HG03457 (cell line): ENCODE measurements around the gene TMEM45B.
"Not testable (repeated sequence)": the region's sequence is repeated elsewhere in the genome, so short reads cannot be mapped to it uniquely, and the experiment has no call there.

Experiments
- ATAC-seq: cut with Tn5 transposase; IDR thresholded peaks from one replicate; pipeline ENCODE4 v1.9.1; 2021; ENCODE audit warnings: moderate number of reproducible peaks; ENCODE audit not compliant: unreplicated experiment

TMEM45B gene

DNA sequence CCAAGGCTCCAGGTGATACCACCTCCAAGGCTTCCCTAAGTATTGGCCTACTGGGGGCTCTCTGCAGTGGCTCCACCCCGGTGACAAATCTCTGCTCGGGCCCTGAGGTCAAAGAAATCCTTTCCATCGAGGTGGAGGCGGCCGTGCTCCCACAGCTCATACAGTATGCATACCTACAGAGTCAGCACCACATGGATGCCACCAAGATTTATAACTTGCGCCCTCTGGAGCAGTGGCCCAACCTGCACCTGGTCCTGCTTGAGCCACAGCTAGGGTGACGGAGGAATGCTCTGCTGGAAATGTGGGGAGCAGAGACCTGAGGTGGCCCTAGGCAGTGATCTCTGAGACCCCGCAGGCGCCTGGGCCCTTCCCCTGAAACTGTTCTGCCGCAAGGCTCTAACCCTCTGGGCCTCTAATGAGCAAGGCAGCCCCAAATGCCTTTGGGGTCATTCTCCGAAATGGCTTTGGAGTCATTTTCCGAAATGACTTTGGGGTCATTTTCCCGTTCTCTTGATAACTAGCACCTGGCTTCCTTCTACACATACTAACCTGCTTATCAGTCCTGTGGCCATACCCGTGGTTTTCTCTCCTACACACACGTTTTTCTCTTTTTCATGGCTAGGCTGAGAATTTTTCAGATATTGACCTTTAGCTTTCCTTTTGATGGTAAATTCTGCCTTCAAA lies 33.9 kb downstream of the TMEM45B start:
- ATAC-seq = no peak

DNA sequence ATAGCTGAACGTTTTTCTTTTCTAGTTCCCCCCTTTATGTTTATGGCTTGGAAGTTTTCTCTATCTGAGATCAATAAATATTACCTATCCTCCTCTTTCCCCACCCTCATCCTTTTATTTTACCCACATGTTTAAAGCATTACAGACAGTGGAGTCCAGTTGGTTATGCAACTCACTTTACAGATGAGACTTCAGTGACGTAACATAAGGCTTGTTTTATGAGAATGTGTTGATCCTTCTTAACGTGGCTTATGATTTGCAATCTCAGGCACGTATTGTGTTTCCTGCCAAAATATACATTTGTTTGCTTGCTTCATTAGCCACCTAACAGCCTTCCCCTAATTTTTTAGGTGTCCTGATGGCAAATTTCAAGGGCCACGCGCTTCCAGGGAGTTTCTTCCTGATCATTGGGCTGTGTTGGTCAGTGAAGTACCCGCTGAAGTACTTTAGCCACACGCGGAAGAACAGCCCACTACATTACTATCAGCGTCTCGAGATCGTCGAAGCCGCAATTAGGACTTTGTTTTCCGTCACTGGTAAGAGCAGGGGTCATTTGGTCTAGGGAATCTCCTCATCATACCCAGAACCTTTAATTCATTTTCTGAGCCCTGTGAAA lies 36.6 kb downstream of the TMEM45B start:
- no peak for ATAC-seq

DNA sequence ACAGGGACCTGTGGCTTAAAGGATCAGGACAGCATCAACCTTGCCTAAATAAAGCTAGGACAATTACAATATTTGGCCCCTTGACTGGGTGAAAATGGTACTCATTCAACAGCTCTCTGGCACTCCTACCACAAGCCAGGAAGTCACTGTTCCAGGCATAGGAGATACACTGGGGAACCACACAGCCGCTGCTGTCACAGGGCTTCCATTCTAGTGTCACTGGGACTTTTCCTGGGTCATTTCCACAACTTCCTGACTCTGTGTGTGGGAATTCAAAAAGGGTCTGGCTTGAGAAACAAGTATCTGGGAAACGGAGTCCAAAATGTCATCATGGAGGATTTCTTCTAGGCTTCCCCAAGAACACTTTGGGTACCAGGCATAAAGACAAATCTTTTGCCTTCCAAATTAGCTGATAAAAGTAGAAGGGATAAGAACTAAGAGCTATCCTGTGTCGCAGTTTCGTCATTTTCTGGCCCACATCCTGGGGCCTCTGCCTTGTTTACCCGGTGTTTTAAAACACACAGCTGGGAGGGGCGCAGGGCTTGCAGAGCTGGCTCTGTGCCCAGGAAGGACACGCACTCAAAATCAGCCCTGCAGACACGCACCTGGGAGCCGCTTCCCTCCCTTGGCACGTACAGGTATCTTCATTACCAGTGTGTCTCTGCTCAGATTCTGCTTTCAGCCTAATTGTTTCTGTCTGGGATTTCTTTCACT lies 38.0 kb downstream of the TMEM45B start:
- no peak for ATAC-seq

DNA sequence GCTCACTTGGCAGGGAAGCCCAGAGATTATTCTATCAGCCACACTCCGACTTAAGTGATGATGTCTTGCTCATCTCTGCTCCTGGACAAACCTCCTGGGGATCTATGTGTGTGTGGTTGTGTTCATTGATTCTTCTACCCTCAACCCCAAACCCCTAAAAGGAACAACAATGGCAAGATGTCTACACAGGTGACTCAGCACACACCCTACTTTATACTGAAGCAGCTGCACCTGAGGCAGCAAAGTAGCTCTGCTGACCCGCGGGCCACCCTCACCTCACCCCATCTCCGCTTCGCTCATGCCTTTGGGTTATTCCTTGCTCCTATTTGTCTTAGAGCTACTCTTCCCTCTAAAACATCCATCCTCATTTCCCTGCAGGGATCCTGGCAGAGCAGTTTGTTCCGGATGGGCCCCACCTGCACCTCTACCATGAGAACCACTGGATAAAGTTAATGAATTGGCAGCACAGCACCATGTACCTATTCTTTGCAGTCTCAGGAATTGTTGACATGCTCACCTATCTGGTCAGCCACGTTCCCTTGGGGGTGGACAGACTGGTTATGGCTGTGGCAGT lies 38.7 kb downstream of the TMEM45B start:
- ATAC-seq = no peak

DNA sequence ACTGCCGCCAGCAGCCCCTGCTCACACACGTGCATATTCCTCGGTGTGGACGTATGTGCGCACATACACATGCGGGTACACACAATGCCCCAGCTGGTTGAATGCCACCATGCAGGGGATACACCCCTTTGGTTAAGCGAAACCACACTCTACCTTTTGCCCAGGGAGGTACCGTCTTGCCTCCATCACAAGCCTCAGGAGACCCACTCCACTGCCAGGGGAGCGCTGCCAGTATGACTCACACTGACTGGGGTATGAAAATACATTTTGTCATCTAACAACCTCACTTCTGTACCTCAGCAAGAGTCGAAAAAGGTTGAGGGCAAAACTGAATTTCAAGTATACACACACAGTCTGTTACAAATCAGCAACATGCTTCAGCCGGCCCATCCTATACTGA lies 39.4 kb downstream of the TMEM45B start:
- no peak for ATAC-seq

DNA sequence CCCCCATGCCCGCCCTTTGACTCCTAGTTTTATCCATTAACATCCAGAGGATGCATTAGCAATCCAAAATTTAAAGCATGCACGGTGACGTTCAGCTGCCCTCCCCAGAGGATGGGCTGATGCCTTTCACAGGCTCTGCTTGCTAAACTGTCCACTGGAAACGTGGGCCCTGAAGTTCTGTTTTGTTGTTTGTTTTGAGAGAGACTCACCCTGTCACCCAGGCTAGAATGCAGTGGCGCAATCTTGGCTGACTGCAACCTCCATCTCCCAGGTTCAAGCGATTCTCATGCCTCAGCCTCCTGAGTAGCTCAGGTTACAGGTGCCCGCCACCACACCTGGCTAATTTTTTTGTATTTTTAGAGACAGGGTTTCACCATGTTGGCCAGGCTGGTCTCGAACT lies 40.4 kb downstream of the TMEM45B start:
- ATAC-seq = no peak

DNA sequence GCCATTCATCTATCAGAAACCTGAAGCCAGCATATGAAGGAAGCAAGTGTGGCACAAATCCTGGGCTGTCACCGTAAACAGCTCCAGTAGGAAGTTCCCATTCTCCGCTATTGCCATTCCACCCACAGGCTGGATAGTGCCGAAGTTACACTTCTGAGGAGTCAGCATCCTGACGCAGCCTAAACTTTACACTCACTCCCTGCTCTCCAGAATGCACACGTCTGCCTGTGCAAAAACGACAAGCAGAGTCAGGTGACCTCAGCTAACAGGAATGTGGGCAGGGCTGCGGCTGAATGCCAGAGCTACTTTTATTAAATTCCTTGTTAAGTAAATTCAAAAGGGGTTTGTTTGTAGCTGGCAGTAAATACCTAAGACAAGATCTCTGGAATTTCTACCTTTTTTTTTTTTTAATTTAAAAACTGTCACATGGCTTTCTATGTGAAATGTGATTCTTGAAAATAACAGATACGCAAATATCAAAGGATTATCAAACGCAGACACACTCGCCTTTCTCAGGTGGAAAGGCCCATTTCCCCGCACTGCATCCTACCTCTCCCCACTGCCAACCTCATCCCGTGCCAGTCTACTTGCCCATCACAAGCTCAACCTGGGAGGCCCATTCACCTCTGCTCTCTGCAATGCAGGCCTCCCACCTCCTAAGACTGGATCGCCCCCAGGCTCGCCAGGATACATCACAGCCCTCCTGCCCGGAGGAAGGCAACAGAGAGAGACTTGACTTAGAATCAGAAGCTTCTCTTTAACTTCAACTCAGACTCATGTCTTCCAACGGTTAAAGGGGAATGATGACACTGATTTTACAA lies 46.3 kb downstream of the TMEM45B start:
- ATAC-seq = no peak

DNA sequence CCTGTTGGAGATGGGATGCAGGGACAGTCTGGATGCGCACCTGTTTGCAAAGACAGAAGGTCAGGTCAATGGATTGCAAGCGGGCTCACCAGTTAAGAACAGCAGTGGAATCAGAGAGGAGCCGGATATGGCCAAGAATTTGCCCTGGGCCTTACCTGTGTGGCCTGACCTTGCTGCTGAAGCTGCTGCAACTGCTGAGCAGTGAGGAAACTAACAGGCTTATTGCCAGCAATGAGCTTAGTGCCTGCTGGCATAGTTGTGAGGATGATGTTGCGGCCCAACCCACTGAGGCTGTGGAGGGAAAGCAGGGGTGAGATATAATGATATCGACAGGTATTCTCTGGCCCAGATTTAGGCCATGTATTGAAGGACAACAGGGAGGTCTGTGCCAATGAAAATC lies 49.2 kb downstream of the TMEM45B start:
- no peak for ATAC-seq

DNA sequence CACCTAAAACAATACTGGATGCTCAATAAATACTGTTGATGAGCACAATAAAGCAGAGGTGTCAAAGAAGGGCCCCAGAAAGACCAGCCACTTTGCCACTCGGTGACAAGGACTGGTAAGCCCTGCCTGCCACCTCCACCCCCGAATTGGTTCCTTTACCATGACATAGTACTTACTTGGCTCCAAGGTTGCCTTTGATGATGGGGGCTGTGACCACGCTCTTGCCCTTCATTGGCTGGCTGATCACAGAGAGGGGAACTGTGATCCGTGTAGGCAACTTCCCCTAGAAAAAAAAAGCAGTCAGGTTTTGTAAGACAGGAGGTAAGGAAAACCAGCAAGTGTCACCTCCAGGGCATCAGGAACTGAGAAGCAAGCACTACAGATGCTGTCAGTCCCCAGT lies 50.1 kb downstream of the TMEM45B start:
- ATAC-seq = no peak

DNA sequence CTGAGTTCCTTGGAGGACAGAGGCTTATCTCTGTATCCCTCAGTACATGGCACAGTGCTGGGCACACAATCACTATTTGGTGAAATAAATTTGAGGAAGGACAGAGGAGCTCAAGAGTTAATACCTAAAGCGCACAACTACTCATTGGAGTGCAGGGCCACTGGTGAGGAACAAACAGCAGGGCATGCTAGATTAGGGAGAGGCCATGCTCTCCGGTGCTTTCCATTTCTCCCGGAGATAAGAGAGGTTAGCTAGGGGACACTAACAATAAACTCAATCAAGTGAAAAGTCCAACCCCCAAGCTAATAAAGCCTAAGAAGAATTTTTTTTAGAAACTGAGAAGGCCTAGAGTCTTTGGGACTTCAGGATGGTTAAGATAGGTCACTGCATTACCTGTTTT lies 50.7 kb downstream of the TMEM45B start:
- no peak for ATAC-seq

DNA sequence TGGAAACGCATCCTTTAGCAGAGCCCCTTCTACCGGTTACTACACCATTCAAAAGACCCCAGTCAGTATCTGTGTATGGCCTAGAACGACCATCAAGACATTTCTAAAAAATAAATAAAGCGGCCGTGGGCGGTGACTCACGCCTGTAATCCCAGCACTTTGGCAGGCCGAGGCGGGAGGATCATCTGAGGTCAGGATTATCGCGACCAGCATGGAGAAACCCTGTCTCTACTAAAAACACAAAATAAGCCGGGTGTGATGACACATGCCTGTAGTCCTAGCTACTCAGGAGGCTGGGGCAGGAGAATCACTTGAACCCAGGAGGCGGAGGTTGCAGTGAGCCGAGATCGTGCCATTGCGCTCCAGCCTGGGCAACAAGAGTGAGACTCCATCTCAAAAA lies 53.0 kb downstream of the TMEM45B start:
- ATAC-seq = not testable (repeated sequence)

DNA sequence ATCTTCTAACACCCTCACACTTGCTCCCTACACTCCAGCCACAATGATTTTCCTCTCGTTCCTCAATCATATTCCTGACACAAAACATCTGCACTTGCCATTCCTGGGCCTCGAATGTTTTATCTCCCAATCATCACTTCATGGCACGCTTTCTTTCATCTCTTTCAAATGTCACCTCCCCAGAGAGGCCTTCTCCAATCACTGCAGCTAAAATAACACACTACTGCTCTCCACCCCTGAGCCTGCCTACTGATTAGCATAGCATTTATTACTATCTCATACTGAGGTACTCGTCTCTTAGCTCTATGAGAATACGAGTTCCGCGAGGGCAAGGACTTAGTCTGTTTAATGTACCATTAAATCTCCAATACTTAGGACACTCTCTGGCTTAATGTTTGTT lies 56.3 kb downstream of the TMEM45B start:
- ATAC-seq = no peak

DNA sequence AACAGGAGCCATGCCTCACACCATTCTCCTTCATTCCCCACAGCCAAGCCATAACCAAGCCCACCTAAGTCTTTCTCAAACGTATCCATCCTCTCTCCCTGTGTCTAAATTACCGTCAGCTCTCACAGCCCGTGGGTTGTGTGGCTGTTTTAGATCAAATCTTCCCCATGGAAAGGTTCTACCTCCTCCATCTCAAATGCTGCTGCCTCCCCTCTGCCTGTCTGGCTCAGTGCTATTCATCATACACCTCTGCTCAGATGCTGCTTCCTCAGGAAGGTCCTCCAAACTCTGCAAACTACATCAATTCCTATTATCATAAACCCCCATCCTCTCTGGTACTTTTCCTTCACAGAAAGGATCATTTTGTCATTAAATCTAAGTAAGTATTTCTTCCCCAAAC lies 64.7 kb downstream of the TMEM45B start:
- no peak for ATAC-seq

DNA sequence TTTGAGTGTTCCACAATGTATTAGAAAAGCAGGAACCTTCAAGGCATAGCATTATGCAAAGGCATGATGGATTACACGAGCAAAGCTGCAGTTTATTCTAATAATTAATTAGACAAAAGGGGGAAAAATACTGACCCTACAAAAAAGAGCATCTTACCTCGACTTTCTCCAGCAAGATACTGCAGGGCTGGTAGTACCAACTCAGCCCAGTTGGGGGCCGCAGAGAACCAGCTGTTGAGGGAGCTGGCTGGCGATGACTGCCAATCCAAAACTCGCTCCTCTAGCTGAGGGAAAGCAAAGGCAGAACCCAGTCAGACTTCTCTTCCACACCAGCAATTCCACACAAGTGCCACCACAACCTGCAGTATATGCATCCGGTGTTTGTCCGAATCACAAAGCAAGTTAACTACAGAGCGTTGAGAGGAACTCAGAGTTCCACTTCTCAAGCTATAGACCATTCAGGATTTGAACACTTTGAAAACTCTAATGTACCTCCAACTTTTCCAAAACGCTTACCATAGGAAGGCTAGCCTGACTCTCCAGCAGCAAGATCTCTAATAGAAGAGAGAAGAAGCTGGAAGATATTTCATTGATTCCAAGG lies 66.0 kb downstream of the TMEM45B start:
- no peak for ATAC-seq

DNA sequence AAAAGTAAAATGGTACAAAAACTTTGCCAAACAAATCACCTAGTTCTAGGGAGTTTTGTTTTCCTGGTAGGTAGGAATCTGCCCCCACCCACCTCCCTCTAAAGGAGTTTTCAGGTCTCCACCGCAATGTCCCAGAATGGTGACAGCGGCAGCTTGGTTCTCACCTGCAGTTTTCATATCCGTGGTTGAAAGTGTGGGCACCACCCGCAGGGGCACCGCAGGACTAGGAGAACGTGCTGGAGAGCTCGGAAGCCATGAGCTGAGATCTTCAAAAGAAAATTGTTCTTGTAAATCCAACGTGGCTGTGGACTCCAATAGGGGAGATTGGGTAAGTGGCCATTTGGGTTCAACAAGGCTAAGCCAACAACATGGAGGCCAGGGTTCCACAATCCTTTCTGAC lies 68.9 kb downstream of the TMEM45B start:
- no peak for ATAC-seq

DNA sequence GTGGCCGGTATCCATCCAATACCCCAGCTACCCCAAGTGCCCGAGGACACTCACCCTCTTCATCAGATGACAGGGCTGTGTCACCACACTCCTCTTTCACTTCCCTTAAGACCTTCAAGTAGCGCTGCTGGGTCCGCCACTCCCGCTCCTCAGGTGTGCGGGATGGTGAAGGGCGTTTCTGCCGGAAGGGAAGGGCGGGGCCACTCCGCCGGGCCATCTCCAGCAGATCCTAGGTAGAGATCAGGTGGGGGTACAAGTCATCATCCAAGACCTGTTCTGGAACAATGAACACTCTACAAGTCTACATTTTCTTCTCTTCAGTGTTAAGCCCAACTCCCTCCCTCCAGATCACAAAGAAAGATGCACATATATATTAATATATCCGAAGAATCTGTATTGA lies 69.7 kb downstream of the TMEM45B start:
- no peak for ATAC-seq

DNA sequence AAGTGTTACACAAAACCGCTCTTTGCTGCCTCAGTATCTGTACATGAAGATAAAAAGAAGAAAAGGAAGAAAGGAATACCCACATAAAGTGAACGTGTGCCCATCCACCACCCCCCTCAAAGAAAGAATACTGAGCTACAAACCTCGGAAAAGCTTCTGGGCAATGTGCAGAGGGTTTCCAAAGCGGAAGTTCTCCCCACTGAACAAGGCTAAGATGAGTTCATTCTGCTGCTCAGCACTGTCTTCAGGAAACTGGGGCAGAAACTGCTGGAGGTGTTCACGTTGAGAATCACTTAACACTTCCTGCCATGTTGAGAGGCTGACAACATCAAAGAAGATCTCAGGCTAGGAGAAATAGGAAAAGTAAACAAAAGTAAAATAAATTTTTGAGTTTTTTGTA lies 72.8 kb downstream of the TMEM45B start:
- no peak for ATAC-seq

DNA sequence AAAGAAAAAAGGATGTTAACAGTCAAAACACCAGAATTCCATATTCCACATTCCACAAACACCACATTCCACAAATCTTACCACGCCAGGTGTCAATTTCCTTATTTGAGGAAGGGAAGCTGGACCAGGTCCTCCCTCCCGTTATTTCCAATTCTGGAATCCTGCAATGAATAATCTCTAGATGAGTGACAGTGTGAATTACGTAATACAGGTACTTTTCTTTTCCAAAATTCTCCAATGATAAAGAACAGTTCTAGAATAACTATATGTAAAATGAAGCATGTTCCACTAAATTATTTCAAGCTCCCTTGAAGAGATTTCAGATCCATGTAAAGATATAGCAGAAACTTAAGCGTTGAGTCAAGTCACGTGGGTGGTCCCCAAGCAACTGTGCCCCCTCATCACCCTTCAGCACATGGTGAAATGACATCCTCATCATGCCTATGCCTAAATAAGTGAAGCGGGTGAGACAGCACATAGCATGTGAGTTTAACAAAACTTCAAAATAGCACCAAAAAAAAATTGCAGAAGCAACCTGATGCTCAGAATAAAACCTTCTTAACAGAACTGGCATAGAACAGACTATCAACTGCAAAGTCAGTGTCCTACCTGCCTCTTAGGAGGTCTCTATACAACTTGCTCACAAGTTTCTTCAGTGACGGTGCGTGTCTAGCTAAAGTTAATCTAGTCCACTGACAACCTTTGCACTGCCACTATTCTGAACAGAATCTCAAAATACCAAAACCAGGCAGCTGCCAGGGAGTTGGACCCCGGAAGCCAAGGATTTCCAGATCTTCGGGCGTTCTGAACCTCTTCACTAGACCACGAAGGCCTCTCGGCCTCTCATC lies 78.9 kb downstream of the TMEM45B start:
- ATAC-seq = no peak

DNA sequence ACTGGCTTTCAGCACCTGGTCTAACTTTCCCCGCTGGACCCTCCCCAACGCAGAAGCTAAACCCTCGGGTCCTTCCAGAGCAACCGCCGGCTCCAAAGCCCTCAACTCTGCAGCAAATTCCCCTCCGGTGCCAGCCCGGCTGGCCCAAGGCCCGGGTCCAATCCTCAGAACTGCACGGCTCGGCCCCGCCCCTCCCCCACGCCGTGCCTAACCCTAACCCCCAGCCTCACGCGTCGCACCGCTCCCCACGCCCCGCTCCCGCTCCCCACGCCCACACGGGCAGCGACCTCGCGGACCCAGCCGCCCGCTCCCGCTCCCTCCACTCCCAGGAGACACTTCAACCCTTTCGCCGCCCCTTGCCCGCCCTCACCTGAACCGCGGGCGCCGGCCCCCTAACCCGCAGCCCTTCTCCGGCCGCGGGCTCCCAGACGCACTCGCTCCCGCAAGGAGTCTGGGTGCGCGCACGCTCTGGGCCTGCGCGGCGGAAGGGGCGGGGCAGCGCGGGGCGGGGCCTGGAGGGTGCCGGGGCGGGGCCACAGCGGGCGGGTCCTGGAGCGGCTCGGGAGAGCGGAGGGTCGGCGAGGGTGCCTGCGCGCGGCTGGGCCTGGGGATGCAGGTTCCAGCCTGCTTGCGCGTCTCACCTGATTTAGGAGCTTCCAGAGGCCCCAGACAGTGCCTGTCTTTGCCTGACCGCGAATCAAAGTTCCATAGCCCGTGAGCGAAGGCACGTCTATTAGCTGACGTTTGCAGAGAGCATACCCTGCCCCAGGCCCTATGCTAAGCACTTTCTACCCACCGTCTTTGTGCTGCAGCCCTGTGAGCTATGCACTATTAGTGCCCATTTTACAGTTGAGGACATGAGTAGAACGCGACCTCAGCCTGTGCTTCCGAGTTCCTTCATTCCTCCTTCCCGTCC lies 79.7 kb downstream of the TMEM45B start, which contains the start of gene NFRKB:
Gene NFRKB (minus strand): TSS at position 453 of the 916 bp plus-strand sequence. CDS start 2,729 bp downstream, outside the sequence.
- ATAC-seq = peak; percentile 93
